ENCODE data around the gene TSEN54. TPM values are rescaled to one million over a fixed set of nuclear protein-coding genes. Genes with fewer than 3 reads are reported as not detected.

Gene TSEN54
- total RNA-seq, 1 donor from 2014 or later: 16.0 TPM

Other genes starting within 250 kb of the TSEN54 start
- 21.9 and 25.5 TPM in 2 replicates for gene MIF4GD, start 245.3 kb upstream of the TSEN54 start, total RNA-seq
- 5.8 and 11.7 TPM in 2 replicates for gene SLC25A19, start 227.1 kb upstream of the TSEN54 start, total RNA-seq
- 86.8 and 141 TPM in 2 replicates for gene GRB2, start 110.8 kb upstream of the TSEN54 start, total RNA-seq
- gene TMEM94, start 59.9 kb upstream of the TSEN54 start, total RNA-seq: 33.1 and 63.9 TPM in 2 replicates
- 11.6 and 21.3 TPM in 2 replicates for gene CASKIN2, start 991 bp upstream of the TSEN54 start, total RNA-seq
- 3.4 and 8.5 TPM in 2 replicates for gene LLGL2, start 9.2 kb downstream of the TSEN54 start, total RNA-seq
- 5.6 and 10.6 TPM in 2 replicates for gene MYO15B, start 71.3 kb downstream of the TSEN54 start, total RNA-seq
- not detected in 2 replicates for gene SMIM5, start 116.9 kb downstream of the TSEN54 start, total RNA-seq
- 15.0 and 28.1 TPM in 2 replicates for gene RECQL5, start 150.6 kb downstream of the TSEN54 start, total RNA-seq
- 70.7 and 84.6 TPM in 2 replicates for gene SAP30BP, start 150.8 kb downstream of the TSEN54 start, total RNA-seq
- 0.76 and 4.8 TPM in 2 replicates for gene ITGB4, start 204.9 kb downstream of the TSEN54 start, total RNA-seq
- 40.6 and 56.0 TPM in 2 replicates for gene GALK1, start 248.7 kb downstream of the TSEN54 start, total RNA-seq